GM23338 (cell line): Measurements from ENCODE around the gene GRIN2A.

Experiments
- POLR2AphosphoS5 ChIP-seq: IDR thresholded peaks from 2 replicates; pipeline ENCODE4 v1.6.1; 2016; ENCODE audit warnings: antibody characterized with exemption, low read depth
- ZNF331 ChIP-seq: fragments of 250-450 bp; sonication (Bioruptor Pico); IDR thresholded peaks from 2 replicates; pipeline ENCODE4 v1.5.0; 2020; ENCODE audit warnings: low read depth, mild to moderate bottlenecking, moderate library complexity
- TF ChIP-seq, protein P1 (sequence below), 2 experiments: fragments of 200-600 bp in 1 of 2; sonication (generic) in 1 of 2; conservative IDR thresholded peaks; 2 replicates each; pipeline versions ENCODE4 v1.5.1 to v1.6.1; 2016 to 2017; ENCODE audit warnings: antibody characterized with exemption in 2 of 2, low read depth in 2 of 2, mild to moderate bottlenecking in 2 of 2, moderate library complexity in 1 of 2
- TF ChIP-seq, protein P2 (sequence below): IDR thresholded peaks from one replicate; pipeline ENCODE4 v1.6.1; 2018; ENCODE audit warnings: antibody characterized with exemption; ENCODE audit not compliant: unreplicated experiment

DNA sequence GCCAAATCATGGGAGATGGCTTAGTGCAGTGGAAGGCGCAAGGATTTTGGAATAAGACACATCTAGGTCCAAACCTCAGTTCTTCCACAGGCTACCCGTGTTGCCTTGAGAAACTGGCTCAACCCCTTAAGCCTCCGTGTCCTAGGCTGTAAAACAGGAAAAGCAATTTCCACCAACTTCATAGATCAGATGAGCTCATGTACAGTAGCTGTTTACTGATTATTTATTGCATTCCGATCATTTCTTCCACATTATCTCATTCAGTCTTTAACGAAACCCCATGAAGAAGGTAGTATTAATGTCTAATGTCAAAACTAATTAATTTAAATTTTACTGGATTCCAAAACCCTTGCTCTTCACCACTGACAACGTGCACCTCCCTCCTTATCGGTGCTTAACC is 231.6 kb downstream of the GRIN2A start:
- TF ChIP-seq, protein P1, sequence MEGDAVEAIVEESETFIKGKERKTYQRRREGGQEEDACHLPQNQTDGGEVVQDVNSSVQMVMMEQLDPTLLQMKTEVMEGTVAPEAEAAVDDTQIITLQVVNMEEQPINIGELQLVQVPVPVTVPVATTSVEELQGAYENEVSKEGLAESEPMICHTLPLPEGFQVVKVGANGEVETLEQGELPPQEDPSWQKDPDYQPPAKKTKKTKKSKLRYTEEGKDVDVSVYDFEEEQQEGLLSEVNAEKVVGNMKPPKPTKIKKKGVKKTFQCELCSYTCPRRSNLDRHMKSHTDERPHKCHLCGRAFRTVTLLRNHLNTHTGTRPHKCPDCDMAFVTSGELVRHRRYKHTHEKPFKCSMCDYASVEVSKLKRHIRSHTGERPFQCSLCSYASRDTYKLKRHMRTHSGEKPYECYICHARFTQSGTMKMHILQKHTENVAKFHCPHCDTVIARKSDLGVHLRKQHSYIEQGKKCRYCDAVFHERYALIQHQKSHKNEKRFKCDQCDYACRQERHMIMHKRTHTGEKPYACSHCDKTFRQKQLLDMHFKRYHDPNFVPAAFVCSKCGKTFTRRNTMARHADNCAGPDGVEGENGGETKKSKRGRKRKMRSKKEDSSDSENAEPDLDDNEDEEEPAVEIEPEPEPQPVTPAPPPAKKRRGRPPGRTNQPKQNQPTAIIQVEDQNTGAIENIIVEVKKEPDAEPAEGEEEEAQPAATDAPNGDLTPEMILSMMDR (conservative IDR thresholded peaks at IDR 0.05; ENCODE audit: low read depth in 2 of 2) = no peak
- no peak for TF ChIP-seq ZNF331 (CRISPR knock-in tag)
- TF ChIP-seq POLR2AphosphoS5 = no peak
- TF ChIP-seq, protein P2, sequence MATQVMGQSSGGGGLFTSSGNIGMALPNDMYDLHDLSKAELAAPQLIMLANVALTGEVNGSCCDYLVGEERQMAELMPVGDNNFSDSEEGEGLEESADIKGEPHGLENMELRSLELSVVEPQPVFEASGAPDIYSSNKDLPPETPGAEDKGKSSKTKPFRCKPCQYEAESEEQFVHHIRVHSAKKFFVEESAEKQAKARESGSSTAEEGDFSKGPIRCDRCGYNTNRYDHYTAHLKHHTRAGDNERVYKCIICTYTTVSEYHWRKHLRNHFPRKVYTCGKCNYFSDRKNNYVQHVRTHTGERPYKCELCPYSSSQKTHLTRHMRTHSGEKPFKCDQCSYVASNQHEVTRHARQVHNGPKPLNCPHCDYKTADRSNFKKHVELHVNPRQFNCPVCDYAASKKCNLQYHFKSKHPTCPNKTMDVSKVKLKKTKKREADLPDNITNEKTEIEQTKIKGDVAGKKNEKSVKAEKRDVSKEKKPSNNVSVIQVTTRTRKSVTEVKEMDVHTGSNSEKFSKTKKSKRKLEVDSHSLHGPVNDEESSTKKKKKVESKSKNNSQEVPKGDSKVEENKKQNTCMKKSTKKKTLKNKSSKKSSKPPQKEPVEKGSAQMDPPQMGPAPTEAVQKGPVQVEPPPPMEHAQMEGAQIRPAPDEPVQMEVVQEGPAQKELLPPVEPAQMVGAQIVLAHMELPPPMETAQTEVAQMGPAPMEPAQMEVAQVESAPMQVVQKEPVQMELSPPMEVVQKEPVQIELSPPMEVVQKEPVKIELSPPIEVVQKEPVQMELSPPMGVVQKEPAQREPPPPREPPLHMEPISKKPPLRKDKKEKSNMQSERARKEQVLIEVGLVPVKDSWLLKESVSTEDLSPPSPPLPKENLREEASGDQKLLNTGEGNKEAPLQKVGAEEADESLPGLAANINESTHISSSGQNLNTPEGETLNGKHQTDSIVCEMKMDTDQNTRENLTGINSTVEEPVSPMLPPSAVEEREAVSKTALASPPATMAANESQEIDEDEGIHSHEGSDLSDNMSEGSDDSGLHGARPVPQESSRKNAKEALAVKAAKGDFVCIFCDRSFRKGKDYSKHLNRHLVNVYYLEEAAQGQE = no peak
